ENCODE results near the gene SIPA1L3.

The SIPA1L3 gene

DNA sequence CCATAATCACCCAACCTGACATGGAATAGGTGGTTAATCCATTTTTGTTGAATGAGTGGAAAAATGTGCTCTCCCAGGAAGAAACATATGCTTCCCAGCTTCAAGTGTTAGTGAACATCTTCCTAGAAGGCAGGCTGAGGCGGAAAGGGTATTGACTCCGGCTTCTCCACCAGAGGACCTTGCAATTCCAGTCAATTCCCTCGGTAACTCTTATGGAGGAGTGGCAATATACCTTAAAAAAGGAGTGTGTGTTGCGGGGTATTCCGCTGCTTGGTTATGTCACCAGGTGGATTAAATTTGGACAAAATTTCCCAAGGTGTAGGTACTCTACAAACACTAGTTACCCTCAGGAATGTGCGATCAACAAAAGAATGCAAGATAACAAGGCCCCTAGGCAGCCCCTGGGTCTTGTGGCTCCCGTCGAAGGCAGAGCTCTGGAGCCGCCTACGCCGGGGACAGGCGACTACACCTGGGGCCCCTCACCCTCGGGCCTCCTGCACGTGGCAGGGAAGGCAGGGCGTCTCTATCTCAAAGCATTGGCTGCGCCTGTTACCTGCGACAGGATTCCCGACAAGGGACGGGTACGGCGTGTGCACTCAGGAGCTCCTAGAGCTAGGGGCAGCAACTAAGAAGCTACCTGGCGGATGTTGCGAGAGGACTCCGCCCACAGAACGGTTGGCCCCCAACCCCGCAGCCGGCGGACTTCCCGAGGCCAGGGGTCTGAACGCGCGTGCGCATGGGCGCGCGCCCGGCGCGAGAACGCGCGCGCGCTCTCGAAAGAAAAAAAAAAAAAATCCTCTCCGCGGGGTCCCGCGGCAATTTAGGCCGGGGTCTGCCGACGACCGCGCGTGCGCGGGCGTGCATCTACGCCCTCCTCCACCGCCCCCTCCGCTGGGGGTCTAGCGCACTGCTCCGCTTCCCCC lies 801 bp upstream of the SIPA1L3 start, which contains the start of gene WDR87:
TSS of gene WDR87 (minus strand) at position 649 of the 923 bp plus-strand sequence. CDS start 8,355 bp downstream, outside the sequence.
- peak within 1 kb of the TSS; percentile 86 for H2AFZ ChIP-seq (ENCODE audit: low read depth, low read length)
- peaks cover 18% of the 10 kb centered on the region for H3K4me1 ChIP-seq (ENCODE audit: low read length)

GRCh38 chr19:37907735-37908455 lies 887 bp downstream of the SIPA1L3 start:
- TF ChIP-seq, protein P1, sequence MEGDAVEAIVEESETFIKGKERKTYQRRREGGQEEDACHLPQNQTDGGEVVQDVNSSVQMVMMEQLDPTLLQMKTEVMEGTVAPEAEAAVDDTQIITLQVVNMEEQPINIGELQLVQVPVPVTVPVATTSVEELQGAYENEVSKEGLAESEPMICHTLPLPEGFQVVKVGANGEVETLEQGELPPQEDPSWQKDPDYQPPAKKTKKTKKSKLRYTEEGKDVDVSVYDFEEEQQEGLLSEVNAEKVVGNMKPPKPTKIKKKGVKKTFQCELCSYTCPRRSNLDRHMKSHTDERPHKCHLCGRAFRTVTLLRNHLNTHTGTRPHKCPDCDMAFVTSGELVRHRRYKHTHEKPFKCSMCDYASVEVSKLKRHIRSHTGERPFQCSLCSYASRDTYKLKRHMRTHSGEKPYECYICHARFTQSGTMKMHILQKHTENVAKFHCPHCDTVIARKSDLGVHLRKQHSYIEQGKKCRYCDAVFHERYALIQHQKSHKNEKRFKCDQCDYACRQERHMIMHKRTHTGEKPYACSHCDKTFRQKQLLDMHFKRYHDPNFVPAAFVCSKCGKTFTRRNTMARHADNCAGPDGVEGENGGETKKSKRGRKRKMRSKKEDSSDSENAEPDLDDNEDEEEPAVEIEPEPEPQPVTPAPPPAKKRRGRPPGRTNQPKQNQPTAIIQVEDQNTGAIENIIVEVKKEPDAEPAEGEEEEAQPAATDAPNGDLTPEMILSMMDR (IDR thresholded peaks at IDR 0.05; ENCODE audit: low read depth, low read length), result no peak
- TF ChIP-seq EZH2phosphoT487 (IDR thresholded peaks at IDR 0.05; ENCODE audit: low read depth), result no peak
- H3K4me3 ChIP-seq (ENCODE audit: low read length), result peak overlapping the region; percentile 80
- H3K9ac ChIP-seq (ENCODE audit: low read length), result peak overlapping the region; percentile 78
- H3K27me3 ChIP-seq (ENCODE audit: low read depth, low read length), result no peaks in the 10 kb centered on the region
- H3K4me1 ChIP-seq (ENCODE audit: low read length), result peaks cover 18% of the 10 kb centered on the region
- H3K27ac ChIP-seq (ENCODE audit: low read length), result no peak overlapping the region
- H2AFZ ChIP-seq (ENCODE audit: low read depth, low read length), result peak overlapping the region; percentile 30; the same call in 1 of the 2 replicates
- H3K4me2 ChIP-seq (ENCODE audit: low read length), result peak overlapping the region; percentile 80
- 0 out of 2 replicates have a peak, but pooled peaks cover 3% of the 10 kb centered on the region for H4K20me1 ChIP-seq (ENCODE audit: insufficient read depth, low read length)
- H3K36me3 ChIP-seq (replicated peaks; ENCODE audit: low read depth, low read length), result no peaks in the 10 kb centered on the region
- no peaks in the 10 kb centered on the region for H3K9me3 ChIP-seq (ENCODE audit: insufficient read depth, low read length)
- H3K79me2 ChIP-seq (ENCODE audit: low read length), result peaks cover 31% of the 10 kb centered on the region

More for the DNA sequence above, 801 bp upstream of the SIPA1L3 start, which contains the start of gene WDR87:
- Histone ChIP-seq H3K79me2 (ENCODE audit: low read length) (peaks cover 28% of the 10 kb centered on the region), H4K20me1 (ENCODE audit: insufficient read depth, low read length) (0 out of 2 replicates have a peak, but pooled peaks cover 3% of the 10 kb centered on the region), H3K27ac (ENCODE audit: low read length) (peak within 1 kb of the TSS; percentile 71), H3K9me3 (ENCODE audit: insufficient read depth, low read length) (no peaks in the 10 kb centered on the region), H3K9ac (ENCODE audit: low read length) (peak within 1 kb of the TSS; percentile 78), H3K4me2 (ENCODE audit: low read length) (peak within 1 kb of the TSS; percentile 88), H3K27me3 (ENCODE audit: low read depth, low read length) (no peaks in the 10 kb centered on the region), H3K36me3 (replicated peaks; ENCODE audit: low read depth, low read length) (no peaks in the 10 kb centered on the region), H3K4me3 (ENCODE audit: low read length) (peak within 1 kb of the TSS; percentile 80)
- TF ChIP-seq, protein P1 (IDR thresholded peaks at IDR 0.05; ENCODE audit: low read depth, low read length), result no peak
- no peak for TF ChIP-seq EZH2phosphoT487 (IDR thresholded peaks at IDR 0.05; ENCODE audit: low read depth)

DNA sequence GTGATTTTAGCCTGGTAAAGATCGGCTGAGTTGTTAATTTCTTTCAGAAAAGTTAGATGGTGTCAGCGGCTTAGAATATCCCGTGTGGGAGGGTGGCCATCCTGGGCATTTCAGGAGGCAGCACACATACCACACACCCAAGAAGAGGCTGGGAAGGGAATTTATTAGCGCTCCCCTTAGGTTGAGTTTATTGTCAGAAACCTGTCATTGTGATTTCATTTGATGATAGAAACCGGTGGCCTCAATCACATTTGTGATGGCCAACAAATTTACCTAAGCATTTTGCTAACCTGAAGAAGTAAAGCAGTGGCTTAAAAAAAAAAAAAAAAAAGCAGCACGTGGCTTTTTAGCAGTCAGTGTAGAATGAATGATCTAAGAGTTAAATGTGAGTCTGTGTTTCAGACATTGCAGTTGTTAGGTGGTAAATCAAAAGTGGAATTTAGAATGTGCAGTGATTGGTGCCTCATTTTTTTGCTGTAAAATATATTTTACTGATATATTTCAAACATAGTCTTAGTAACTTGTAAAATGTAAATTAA lies 2.7 kb downstream of the SIPA1L3 start:
- Histone ChIP-seq H3K4me1 (ENCODE audit: low read length) (peaks cover 27% of the 10 kb centered on the region), H3K9ac (ENCODE audit: low read length) (no peak overlapping the region), H2AFZ (ENCODE audit: low read depth, low read length) (no peak overlapping the region), H3K27ac (ENCODE audit: low read length) (no peak overlapping the region), H3K27me3 (ENCODE audit: low read depth, low read length) (no peaks in the 10 kb centered on the region), H3K79me2 (ENCODE audit: low read length) (peaks cover 32% of the 10 kb centered on the region), H3K36me3 (replicated peaks; ENCODE audit: low read depth, low read length) (no peaks in the 10 kb centered on the region), H3K4me2 (ENCODE audit: low read length) (no peak overlapping the region), H4K20me1 (ENCODE audit: insufficient read depth, low read length) (0 out of 2 replicates have a peak, but pooled peaks cover 3% of the 10 kb centered on the region), H3K9me3 (ENCODE audit: insufficient read depth, low read length) (no peaks in the 10 kb centered on the region), H3K4me3 (ENCODE audit: low read length) (no peak overlapping the region)
- TF ChIP-seq EZH2phosphoT487 (IDR thresholded peaks at IDR 0.05; ENCODE audit: low read depth), result no peak
- TF ChIP-seq, protein P1 (IDR thresholded peaks at IDR 0.05; ENCODE audit: low read depth, low read length), result no peak

Measured in OCI-LY3 (cell line).